ENCODE data around the gene SETDB2. TPM values are rescaled to one million over a fixed set of nuclear protein-coding genes. Genes with fewer than 3 reads are reported as not detected.

The SETDB2 gene
- total RNA-seq, 1 donor from 2014 or later: 4.4 TPM

- no peak for DNase-seq (ENCODE audit: low read depth in 2 of 2)
These were observed 15.0 kb upstream of the SETDB2 start for GRCh38 chr13:49429121-49429520.

- DNase-seq (ENCODE audit: low read depth in 2 of 2): no peak
These were observed 8.1 kb upstream of the SETDB2 start for GRCh38 chr13:49435992-49436391.

- peak; percentile 12 to 29 for DNase-seq (ENCODE audit: low read depth in 2 of 2)
These were observed 7.2 kb upstream of the SETDB2 start for GRCh38 chr13:49436890-49437289.

- no peak for DNase-seq (ENCODE audit: low read depth in 2 of 2)
These were observed 6.4 kb upstream of the SETDB2 start for GRCh38 chr13:49437705-49438104.

GRCh38 chr13:49439609-49440008, 4.5 kb upstream of the SETDB2 start:
- no peak for DNase-seq (ENCODE audit: low read depth in 2 of 2)

- DNase-seq (ENCODE audit: low read depth in 2 of 2): no peak
These were observed 2.8 kb upstream of the SETDB2 start for GRCh38 chr13:49441312-49441711.

GRCh38 chr13:49441846-49442245, 2.2 kb upstream of the SETDB2 start:
- DNase-seq (ENCODE audit: low read depth in 2 of 2): peak in 1 of 2 donors; percentile 33

GRCh38 chr13:49443357-49443703, 744 bp upstream of the SETDB2 start:
- DNase-seq (ENCODE audit: low read depth in 2 of 2): peak; percentile 11 to 44

- DNase-seq (ENCODE audit: low read depth in 2 of 2): peak in 1 of 2 donors; percentile 47
These were observed 686 bp downstream of the SETDB2 start for GRCh38 chr13:49444524-49445395.

- no peak for DNase-seq (ENCODE audit: low read depth in 2 of 2)
These were observed 2.4 kb downstream of the SETDB2 start for GRCh38 chr13:49446473-49446872.

GRCh38 chr13:49448753-49449152, 4.7 kb downstream of the SETDB2 start:
- no peak for DNase-seq (ENCODE audit: low read depth in 2 of 2)

- DNase-seq (ENCODE audit: low read depth in 2 of 2): no peak
These were observed 6.2 kb downstream of the SETDB2 start for GRCh38 chr13:49450105-49450819.

- DNase-seq (ENCODE audit: low read depth in 2 of 2): no peak
These were observed 8.8 kb downstream of the SETDB2 start for GRCh38 chr13:49452725-49453457.

- no peak for DNase-seq (ENCODE audit: low read depth in 2 of 2)
These were observed 9.4 kb downstream of the SETDB2 start for GRCh38 chr13:49453465-49453864.

- no peak for DNase-seq (ENCODE audit: low read depth in 2 of 2)
These were observed 10.4 kb downstream of the SETDB2 start for GRCh38 chr13:49454388-49455006.

GRCh38 chr13:49455007-49455398, 10.9 kb downstream of the SETDB2 start:
- DNase-seq (ENCODE audit: low read depth in 2 of 2): no peak

GRCh38 chr13:49456156-49456555, 12.1 kb downstream of the SETDB2 start:
- no peak for DNase-seq (ENCODE audit: low read depth in 2 of 2)

GRCh38 chr13:49457221-49457620, 13.1 kb downstream of the SETDB2 start:
- DNase-seq (ENCODE audit: low read depth in 2 of 2): peak in 1 of 2 donors; percentile 15

- DNase-seq (ENCODE audit: low read depth in 2 of 2): no peak
These were observed 15.5 kb downstream of the SETDB2 start for GRCh38 chr13:49459580-49459979.

- no peak for DNase-seq (ENCODE audit: low read depth in 2 of 2)
These were observed 20.0 kb downstream of the SETDB2 start for GRCh38 chr13:49464085-49464484.

- DNase-seq (ENCODE audit: low read depth in 2 of 2): no peak
These were observed 20.7 kb downstream of the SETDB2 start for GRCh38 chr13:49464621-49465325.
